OCI-M2 (cell line): ENCODE results near the gene TCEAL4.

Source experiments
- DNase-seq: peaks from one replicate; lab custom pipeline; 2025; ENCODE audit not compliant: unreplicated experiment; lab: John Stamatoyannopoulos, UW

TCEAL4 gene

DNA sequence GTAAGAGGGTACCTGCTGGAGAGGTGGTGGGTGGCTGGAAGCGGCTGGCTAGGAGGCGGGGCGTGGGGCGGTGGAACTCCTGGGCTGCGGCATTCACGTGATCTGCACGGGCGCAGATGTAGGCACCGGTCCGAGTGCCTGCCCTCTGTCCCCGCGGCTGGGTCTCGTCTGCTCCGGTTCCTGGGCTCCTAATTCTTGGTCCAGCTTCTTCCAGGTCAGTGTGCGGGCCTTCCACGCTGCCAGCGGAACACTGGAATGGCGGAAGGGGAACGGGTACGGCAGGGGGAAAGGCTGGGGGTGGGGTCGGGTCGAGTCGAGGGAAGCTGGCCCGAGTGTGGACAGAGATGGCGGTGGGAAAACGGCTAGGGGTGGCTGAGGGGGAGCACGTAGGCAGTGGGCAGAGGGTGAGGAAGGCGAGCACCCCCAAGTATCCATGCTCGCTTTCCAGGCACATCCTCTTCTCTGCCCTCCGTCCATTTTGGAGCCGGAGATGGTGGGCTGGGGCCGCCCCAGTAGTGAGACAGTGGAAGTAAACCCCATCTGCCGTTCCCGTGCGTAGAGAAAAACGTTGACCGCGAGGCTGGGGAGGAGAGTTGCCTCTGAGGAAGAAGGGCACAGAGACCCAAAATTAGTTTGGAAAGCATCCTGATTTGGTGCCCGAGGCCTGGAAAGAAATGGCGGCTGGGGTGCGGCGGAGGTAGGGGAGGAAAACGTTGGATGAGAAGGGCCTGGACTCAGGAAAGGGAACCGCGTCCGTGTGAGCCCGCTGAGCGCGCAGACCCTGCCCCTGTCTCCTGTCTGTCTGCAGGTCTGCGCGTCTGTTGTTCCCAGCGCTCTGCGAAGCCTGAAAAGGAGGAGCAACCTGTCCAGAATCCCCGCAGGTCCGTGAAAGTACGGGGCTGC lies at the start of gene TCEAL4:
Gene TCEAL4, plus strand, starts transcription at position 105 of the 903 bp plus-strand sequence. CDS start 1,161 bp downstream, outside the sequence.
- no peak for DNase-seq

DNA sequence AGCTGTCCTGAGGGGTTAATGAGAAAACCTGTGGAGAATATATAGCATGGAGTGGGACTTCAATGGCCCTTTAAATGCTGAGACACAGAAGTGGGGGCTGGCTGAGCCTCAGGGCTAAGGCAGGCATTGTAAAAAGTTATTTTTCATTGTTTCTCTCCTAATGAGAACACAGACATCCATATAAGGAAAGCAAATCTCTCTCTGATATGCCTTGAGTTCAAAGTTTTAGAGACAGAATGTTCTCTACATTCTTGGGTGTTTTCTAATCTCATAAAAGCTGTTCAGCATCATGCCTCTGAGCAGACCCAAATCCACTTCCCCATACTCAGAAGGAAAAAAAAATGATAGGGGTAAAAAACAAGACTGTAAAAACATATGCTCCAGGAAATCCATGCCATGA lies 49.2 kb upstream of the TCEAL4 start:
- DNase-seq = no peak

DNA sequence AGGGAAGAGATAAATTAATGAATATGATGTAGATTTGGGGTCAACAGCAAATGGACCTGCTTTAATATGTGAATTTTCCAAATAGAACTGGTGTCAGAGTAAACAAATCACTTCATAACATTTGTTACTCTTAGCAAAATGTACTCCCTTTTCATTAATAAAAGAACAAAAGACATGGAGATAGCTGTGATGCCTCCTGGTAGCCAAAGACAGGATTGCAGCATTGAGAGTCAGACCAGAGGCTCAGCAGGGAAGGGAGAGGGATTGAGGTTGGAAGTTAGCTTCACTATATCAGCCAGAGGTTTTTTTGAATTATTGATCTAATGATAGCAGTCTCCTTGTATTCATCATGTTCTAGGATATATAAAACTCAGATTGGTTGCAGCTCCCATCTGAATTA lies 48.6 kb upstream of the TCEAL4 start:
- no peak for DNase-seq

DNA sequence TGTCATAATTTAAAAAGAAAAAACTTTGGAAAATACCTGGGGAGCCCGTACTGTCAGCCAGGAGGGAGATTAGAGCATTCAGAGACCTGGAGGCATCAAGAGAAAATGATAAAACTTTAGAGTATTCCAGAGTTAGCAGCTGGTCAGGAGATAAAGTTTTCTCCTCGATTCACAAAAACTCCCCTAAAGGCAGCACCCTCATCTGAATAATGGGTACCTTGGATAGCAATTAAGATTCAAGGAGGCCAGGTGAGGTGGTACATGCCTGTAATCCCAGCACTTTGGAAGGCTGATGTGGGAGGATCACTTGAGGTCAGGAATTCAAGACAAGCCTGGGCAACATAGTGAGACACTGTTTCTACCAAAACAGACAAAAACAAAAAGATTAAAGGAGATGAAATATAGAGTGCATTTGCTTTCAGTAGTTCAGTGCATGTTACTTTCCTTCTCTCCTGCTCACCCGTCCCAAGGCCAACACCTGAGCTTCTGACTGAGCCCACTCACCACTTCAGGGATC lies 47.4 kb upstream of the TCEAL4 start:
- no peak for DNase-seq

DNA sequence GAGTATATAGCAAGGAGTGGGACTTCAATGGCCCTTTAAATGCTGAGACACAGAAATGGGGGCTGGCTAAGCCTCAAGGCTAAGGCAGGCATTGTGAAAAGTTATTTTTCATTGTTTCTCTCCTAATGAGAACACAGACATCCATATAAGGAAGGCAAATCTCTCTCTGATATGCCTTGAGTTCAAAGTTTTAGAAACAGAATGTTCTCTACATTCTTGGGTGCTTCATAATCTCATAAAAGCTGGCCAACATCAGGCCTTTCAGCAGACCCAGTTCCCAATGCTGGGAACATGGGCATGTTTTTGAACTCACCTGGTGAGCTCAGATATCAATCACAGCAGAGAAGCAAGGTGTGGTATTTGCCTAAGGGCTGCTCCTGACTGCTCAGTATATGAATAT lies 46.6 kb upstream of the TCEAL4 start:
- no peak for DNase-seq

DNA sequence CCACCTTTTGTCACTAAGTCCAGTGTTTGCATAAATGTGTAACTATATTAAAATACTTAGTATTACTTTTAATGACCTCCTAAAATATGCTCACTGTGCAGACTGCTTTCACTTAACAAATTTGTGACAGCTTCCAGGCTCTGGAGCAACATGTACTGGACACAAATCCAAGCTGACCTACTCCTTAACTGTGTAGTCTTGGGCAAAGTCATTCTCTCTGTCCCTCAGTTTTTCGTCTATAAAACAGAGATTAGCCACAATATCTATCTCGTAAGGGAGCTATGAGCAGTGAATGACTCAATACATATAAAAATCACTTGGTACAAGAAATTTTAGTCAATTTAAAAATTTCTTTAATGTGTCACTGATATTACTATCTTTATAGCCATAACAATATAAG lies 45.6 kb upstream of the TCEAL4 start:
- DNase-seq = no peak

DNA sequence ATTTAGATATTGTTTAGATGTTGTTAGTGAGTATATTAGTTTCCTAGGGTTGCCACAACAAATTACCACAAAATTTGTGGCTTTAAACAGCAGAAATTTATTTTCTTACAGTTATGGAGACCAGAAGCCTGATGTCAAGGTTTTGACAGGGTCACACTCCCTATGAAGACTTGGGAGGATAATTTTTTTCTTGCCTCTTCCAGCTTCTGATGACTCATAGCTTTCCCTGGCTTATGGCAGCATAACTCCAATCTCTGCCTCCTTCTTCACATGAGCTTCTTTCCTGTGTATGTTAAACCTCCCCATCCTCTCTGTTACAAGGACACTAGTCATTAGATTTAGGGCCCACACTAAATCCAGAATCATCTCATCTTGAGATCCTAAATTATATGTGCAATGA lies 45.2 kb upstream of the TCEAL4 start:
- no peak for DNase-seq

DNA sequence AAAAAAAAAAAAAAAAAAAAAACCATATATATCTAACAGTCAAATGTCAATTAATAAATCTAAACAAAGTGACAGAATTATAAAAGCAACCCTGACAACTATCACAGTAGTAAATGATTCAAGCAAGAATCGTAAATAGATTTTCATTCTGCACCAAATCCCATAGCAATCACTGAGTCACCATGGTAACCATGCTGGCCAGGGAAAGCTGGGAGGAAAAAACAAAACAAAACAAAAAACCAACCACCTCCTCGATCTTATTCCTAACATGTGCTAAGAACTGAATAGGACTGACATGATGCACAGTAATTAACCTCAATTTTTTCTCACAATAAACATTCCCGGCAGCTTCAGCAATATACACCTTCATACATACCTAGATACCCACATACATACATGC lies 35.4 kb upstream of the TCEAL4 start:
- no peak for DNase-seq

DNA sequence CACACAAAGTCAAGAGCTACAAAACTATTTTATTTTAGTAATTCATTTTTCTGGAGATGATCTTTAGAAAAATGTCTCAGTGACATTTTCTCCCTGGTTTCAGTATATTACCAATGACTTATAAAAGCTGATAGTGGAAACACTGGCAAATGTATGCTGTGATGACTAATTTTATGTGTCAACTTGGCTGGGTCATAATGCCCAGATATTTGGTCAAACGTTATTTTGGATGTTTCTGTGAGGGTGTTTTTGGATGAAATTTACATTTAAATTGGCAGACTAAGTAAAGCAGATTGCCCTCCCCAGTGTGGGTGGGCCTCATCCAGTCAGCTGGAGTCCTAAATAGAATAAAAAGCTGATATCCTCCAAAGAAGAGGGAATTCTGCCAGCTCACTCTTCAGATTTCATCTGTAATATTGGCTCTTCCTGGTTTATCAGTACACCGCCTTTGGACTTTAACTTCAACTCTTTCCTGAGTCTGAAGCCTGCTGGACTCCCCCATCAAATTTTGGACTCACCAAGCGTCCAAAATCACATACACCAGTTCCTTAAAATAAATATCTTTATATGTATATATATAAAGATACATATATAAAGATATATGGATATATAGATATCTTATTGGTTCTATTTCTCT lies 34.8 kb upstream of the TCEAL4 start:
- DNase-seq = no peak

DNA sequence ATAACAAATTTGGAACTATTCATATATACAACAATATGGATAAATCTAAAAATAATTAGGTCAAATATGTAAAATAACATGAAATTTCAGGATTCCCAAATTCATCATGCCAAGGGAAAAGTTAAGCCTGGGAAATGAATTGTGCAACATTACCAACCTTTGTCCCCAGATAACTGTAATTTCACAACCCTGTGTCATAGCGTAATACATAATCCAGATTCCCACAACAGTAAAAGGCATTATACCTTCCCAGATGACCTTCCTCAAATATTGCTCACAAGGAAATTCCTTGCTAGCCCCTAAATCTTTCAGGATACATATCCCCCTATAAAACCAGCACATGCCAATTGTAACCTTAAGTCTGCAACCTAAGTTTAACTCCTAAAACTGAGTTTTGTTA lies 33.1 kb upstream of the TCEAL4 start:
- no peak for DNase-seq

DNA sequence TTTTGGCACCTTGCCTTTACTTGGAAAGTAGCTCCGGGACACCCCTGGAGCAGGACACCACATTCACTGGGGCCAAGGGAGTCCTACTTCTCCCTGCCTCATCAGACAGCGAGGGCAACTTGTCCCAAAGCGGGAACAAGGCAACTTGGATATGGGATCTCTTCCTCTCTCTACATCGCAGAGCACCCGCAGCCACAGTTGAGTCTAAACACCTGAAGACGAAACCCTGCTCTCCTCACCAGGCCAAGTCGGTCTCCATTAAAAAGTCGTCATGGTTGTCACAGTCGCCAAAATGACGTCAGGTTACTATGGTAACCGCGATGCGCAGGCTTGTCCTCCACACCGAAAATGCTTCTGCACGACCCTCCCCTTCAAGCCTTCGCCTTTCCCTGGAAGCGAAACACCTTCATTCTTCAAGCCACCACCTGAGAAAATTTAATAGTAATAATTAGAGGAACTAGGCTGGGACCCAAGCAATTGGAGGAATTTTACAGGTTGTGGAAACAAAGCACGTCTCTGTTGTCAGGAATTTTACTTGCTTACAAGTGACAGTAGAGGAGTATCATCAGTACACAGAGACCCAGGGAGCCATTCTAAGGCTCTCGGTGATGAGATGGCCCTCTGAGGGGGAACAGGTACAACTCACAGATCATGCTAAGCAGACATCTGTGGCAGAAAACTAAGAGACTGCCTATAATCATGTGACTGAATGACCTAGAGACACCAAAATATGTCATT lies 30.5 kb upstream of the TCEAL4 start:
- no peak for DNase-seq

DNA sequence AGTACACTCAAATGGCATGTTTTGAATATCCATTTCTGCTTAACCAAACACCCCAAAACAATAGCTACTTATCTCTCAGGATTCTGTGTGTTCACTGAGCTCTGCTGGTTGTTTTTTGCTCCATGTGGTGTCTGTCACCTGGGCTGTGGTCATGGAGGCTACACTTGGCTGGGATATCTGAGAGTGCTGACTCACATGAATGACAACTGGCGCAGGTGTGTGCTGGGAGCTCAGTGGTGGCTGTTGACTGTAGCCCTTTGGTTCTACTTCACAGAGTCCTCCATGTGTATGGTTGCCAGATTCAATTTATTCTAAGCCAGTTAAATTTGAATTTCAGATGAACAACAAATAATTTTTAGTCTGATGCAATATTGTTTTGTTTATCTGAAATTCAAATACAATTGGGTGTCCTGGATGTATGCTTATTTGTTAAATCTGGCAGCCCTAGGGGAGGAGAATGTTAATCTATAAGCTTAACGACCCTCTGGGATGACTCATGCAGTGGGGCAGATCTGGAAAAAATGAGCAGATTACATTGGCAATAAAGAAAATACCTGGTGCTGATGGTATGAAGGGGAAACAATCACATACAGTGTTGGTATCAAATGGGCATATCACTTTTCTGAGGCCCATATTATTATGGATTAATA lies 28.2 kb upstream of the TCEAL4 start:
- DNase-seq = no peak

DNA sequence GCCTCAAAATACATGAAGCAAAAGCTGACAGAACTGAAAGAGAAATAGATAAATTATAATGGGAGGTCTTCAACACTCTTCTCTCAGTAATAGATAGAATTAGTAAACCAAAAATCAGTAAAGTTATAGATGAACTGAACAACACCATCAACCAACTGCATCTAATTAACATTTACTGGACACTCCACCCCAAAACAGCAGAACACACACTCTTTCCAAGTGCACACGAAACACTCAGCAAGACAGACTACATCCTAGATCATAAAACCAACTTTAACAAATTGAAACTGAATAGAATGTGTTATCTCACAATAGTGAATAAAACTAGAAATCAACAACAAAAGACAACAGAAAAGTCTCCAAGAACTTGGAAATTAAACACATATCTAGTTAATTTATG lies 25.1 kb upstream of the TCEAL4 start:
- no peak for DNase-seq

DNA sequence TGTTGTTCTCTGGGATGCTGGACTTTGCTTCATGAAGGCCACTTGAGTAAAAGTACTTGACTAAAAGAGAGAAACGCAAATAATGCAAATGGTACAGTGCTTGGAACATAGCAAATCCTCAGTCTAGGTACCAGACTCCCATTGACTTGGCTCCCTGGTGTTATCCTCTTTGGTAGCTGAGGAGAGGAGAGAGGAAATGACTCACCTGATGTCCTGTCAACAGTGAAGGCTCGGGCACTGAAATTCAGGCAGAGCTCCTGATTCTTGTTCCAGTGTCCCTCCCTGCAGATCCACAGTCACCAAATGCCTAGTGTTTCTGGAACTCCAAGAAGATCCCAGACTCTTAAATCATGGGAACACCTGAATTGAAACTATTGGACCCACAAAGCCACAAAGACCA lies 22.5 kb upstream of the TCEAL4 start:
- no peak for DNase-seq

DNA sequence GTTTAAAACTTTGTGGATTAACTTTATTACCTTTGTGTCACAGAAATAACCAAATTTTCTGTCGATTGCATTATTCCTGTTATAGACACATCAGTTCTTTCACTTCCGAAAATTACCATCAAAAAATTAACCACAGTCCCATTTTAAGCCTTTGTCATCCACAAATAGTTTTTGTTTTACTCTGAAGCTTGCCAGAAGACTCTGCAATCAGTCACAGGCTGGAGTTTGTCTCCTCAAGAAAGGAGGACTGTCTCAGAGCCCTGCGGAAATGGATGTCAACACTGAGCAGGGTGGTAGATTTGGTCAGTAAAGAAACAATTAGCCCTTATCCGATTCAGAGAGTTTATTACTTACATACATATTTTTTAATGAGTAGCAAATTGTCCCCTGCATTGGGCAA lies 20.1 kb upstream of the TCEAL4 start:
- DNase-seq = no peak

DNA sequence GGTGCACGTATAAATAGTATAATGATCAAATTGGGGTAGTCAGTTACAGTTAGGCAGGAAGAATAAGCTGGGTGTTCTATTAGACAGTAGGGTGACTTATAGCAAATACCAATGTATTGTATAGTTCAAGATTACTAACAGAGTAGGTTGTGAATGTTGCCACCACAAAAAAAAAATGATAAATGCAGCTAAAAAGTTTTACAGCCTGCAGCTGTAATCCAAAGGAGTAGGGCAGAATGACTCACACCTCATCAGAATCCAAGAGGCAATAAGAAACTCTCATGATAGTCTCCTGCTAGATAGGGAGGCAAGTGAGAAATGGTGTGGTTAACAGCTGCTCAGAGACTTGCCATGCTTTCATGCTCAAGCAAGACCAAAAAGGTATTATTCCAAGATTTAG lies 19.6 kb upstream of the TCEAL4 start:
- DNase-seq = no peak

DNA sequence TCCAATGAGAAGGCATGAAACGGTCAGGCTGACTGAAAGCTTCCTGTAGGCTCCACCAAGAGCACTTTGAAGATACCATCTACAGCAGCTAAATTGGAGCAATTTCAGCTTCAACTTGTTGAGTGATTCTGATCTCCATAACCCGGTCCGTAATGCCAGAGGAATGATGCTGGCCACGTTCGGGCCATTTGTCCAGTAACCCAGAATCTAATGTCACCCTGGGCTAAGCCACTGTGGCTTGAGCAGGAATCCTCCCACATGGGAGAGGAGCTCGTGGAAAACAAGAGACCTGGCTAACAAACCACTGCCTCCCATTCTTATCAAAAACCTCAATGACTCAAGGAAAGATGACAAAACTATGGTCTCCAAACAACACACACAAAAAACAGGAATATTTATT lies 14.2 kb upstream of the TCEAL4 start:
- DNase-seq = no peak

DNA sequence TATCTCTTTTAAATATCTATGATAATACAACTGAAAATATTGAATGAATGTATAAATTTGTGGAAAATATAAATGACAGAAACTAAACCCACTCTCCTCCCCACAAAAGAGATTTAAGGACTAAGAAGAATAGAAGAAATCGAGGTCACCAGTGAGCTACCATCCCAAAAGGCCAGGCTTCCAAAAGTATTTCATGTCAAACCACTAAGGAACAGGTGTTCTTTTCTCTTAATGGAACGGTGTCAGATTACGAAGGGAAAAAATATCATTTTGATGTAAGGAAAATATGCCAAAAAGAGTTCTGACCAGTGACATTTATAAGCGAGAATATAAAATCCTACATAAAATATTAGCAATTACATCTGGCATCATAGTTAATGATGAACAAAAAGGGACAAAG lies 13.6 kb upstream of the TCEAL4 start:
- DNase-seq = no peak

DNA sequence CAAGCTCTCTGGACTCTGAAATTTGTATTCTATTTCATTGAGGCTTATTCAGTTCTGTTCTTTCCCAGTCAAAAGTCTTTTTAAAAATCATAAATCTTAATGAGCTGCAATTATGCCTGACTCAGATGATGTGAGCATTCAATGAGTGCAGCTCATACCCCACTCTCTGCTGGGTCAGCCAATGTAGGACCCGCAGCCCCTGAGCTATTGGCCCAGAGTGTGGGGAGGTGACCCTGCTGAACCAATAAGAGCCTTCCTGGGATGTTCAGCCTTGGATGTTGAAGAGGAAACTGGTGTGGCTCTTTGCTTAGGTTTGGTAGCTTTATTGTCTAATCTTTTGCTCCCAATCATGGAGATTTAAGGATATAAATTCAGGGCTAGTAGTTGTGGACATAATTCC lies 12.1 kb upstream of the TCEAL4 start:
- no peak for DNase-seq

DNA sequence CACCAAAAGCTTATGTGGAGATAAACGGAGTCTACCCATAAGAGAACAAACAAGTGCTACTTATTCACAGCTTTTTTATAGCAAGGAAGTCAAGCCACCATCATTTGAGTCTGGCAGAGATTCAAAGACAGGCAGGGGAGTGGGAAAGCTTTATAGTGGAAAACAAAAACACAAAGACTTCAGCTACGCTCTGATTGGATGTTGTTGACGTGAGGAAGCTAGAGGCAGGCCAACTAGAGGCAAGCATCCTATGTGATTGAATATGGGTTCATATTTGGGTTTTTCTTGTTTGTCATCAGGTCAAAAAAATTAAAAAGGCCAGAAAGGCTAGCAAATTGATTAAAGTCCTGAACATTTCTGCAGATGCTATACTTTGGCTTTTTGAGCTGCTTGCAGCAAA lies 719 bp upstream of the TCEAL4 start:
- no peak for DNase-seq

DNA sequence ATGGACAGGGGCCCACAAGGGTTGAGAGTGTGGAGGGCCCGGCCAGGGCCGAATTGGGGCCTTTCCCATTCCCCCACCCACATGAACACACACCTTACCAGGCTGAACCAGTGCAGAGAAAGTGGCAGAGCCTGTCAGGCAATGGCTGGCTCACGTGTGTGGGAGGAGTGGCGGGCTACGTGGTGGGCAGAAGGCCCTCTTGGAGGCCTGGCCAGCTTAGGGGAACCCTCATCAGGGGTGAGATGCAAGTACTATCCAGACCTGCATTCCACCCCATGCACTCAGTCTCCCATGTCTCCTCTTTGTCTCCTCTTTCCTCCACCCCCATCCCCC lies 965 bp downstream of the TCEAL4 start:
- DNase-seq = no peak
